ENCODE results near the gene NEK6.

Gene NEK6

GRCh38 chr9:124327491-124327890 lies 69.7 kb downstream of the NEK6 start:
- no peak for DNase-seq

GRCh38 chr9:124328285-124328684 lies 70.5 kb downstream of the NEK6 start:
- no peak for DNase-seq

- DNase-seq, result no peak
Measured at GRCh38 chr9:124329206-124329792, 71.5 kb downstream of the NEK6 start.

GRCh38 chr9:124330011-124330697 lies 72.4 kb downstream of the NEK6 start:
- no peak for DNase-seq

- no peak for DNase-seq
Measured at GRCh38 chr9:124331580-124331979, 73.8 kb downstream of the NEK6 start.

GRCh38 chr9:124332361-124333202 lies 74.8 kb downstream of the NEK6 start:
- no peak for DNase-seq

GRCh38 chr9:124333203-124333579 lies 75.4 kb downstream of the NEK6 start:
- no peak for DNase-seq

- DNase-seq, result no peak
Measured at GRCh38 chr9:124334568-124335319, 77.0 kb downstream of the NEK6 start.

GRCh38 chr9:124335320-124335707 lies 77.6 kb downstream of the NEK6 start:
- DNase-seq, result no peak

- DNase-seq, result no peak
Measured at GRCh38 chr9:124337562-124337961, 79.8 kb downstream of the NEK6 start.

- no peak for DNase-seq
Measured at GRCh38 chr9:124339603-124340146, 81.9 kb downstream of the NEK6 start.

GRCh38 chr9:124340219-124341069 lies 82.7 kb downstream of the NEK6 start:
- no peak for DNase-seq

GRCh38 chr9:124341455-124342170 lies 83.9 kb downstream of the NEK6 start:
- DNase-seq, result no peak

- no peak for DNase-seq
Measured at GRCh38 chr9:124342402-124342775, 84.6 kb downstream of the NEK6 start.

- peak; percentile 7 for DNase-seq
Measured at GRCh38 chr9:124342776-124343485, 85.2 kb downstream of the NEK6 start.

GRCh38 chr9:124343533-124344290 lies 86.0 kb downstream of the NEK6 start:
- no peak for DNase-seq

GRCh38 chr9:124344291-124345050 lies 86.7 kb downstream of the NEK6 start:
- no peak for DNase-seq

- no peak for DNase-seq
Measured at GRCh38 chr9:124345063-124345462, 87.3 kb downstream of the NEK6 start.

- DNase-seq, result no peak
Measured at GRCh38 chr9:124345751-124346281, 88.1 kb downstream of the NEK6 start.
